HG02981 (cell line): ENCODE measurements around the gene VSIG1.
A peak's percentile ranks its signal among the peaks of the same experiment; 100 is the strongest.

Experiments
- ATAC-seq: cut with Tn5 transposase; IDR thresholded peaks from one replicate; pipeline ENCODE4 v1.9.1; 2021; ENCODE audit warnings: mild to moderate bottlenecking, moderate library complexity; ENCODE audit not compliant: unreplicated experiment

VSIG1 gene

GRCh38 chrX:108044554-108045256 is at the start of gene VSIG1:
TSS of gene VSIG1 (plus strand) at chrX:108045065. CDS start at chrX:108045131, 66 bp downstream.
- ATAC-seq, result no peak

- ATAC-seq, result no peak
Observed at GRCh38 chrX:107996124-107996523, 48.7 kb upstream of the VSIG1 start.

- no peak for ATAC-seq
Observed at GRCh38 chrX:108000751-108001150, 44.1 kb upstream of the VSIG1 start.

GRCh38 chrX:108001218-108001814 is 43.5 kb upstream of the VSIG1 start:
- peak; percentile 70 for ATAC-seq

GRCh38 chrX:108018656-108019381 is 26.0 kb upstream of the VSIG1 start:
- no peak for ATAC-seq

GRCh38 chrX:108019382-108019875 is 25.4 kb upstream of the VSIG1 start:
- no peak for ATAC-seq

- no peak for ATAC-seq
Observed at GRCh38 chrX:108020631-108021030, 24.2 kb upstream of the VSIG1 start.

- ATAC-seq, result no peak
Observed at GRCh38 chrX:108022491-108023089, 22.3 kb upstream of the VSIG1 start.

GRCh38 chrX:108025376-108025775 is 19.5 kb upstream of the VSIG1 start:
- ATAC-seq, result no peak

- no peak for ATAC-seq
Observed at GRCh38 chrX:108025954-108026600, 18.8 kb upstream of the VSIG1 start.

- ATAC-seq, result no peak
Observed at GRCh38 chrX:108028854-108029253, 16.0 kb upstream of the VSIG1 start.

GRCh38 chrX:108029928-108030711 is 14.7 kb upstream of the VSIG1 start:
- ATAC-seq, result no peak

GRCh38 chrX:108032944-108033343 is 11.9 kb upstream of the VSIG1 start:
- no peak for ATAC-seq

- no peak for ATAC-seq
Observed at GRCh38 chrX:108033890-108034289, 11.0 kb upstream of the VSIG1 start.

- ATAC-seq, result no peak
Observed at GRCh38 chrX:108034725-108035124, 10.1 kb upstream of the VSIG1 start.

- no peak for ATAC-seq
Observed at GRCh38 chrX:108036298-108036973, 8.4 kb upstream of the VSIG1 start.

- ATAC-seq, result no peak
Observed at GRCh38 chrX:108049649-108050048, 4.8 kb downstream of the VSIG1 start.

GRCh38 chrX:108053218-108053617 is 8.4 kb downstream of the VSIG1 start:
- ATAC-seq, result no peak

- ATAC-seq, result no peak
Observed at GRCh38 chrX:108055546-108055945, 10.7 kb downstream of the VSIG1 start.

- no peak for ATAC-seq
Observed at GRCh38 chrX:108059801-108060200, 14.9 kb downstream of the VSIG1 start.
